GM18861 (cell line): ENCODE measurements around the gene EYS.
"Not testable (repeated sequence)": the region's sequence is repeated elsewhere in the genome, so short reads cannot be mapped to it uniquely, and the experiment has no call there.

Source experiments
- ATAC-seq: cut with Tn5 transposase; IDR thresholded peaks from one replicate; pipeline ENCODE4 v1.9.1; 2021; ENCODE audit not compliant: unreplicated experiment

The EYS gene

DNA sequence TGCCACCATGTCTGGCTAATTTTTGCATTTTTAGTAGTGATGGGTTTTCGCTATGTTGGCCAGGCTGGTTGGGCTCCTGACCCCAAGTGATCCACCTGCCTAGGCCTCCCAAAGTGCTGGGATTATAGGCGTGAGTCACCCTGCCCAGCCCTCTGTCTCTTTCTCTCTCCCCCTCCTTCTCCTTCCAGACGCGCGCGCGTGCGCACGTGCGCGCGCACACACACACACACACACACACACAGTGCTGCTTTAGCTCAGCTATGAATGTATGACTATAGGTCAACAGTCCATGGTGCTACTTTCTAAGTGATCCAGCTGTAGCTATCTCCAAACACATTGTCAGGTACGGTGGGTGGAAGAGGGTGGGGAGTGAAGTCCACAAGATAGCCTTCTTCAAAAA is 1621.9 kb downstream of the EYS start:
- ATAC-seq: no peak

DNA sequence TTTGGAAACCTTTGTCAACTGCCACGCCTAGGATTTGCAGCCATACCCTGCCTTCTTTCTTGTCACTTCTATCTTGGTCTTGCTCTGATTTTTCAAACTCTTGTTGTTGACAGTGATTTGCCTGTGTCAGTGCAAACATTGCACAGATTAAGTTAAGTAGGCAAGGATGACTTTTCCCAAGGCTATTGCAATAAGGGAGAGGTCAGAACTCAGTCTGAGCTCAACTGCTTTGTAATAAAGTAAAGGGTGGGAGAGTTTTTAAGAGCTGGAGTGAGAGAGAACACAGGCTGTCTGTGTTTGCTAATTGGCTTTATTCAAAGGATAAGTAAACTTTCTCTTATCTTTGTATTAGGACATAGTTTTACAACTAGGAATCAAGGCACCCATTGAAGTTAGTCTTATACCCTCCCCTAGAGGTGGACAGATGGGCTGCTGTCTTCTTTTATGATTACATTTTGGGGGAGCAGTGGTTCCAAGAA is 1622.8 kb downstream of the EYS start:
- ATAC-seq: no peak

DNA sequence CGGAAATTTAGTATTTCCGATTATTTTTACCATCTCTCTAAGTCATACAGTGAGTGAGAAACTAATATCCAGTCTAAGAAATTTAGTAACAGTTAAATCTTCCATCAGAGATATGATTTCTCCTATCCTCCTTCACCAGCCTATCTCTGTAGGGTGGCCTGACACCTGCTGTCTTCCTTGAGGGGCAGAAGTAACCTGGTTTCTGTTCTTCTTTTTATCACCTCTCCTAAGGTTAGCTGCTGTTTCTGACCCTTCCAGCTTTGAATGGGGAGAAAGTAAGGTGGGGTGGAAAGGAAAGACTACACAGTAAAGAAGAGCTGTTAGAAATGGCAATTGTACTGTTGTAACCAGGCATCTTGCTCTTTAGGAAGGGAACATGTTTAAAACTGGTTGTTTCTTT is 1623.8 kb downstream of the EYS start:
- ATAC-seq: no peak

DNA sequence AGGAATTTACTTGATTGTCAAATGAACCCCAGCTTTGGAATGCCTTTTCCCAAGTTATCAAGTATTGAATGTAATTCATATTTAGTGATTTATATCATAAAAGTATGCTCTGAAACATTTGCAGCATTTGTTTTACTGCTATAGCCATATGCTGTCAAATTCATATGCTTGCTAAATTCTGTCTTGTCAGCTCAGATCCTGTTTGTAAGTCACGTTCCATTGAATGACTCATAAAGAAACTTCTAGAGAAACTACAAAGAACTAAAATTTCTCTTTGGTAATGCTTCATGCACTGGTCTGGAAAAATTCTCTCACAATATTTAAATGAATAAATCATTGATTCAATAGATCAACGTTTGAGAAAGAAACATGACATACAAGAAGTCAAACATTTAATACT is 1625.6 kb downstream of the EYS start:
- ATAC-seq: peak; percentile 60

DNA sequence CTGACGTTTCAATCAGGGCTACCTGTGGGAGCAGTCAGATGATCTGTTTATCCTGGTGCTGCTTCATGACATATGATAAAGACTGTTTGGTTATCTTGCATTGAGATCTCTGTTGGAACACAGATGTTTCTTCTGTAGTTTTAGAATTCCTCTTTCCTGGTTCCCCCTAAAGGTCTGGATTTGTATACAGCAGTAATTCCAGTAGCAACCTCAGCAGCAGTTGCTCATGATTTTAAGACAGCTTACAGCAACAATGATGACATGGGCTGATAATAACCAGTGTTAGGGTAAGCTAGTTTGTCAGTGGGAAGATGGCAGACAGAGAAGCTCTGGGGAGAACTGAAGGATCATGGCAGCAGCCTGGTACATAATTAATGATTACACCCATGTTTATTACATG is 1632.0 kb downstream of the EYS start:
- ATAC-seq: no peak

DNA sequence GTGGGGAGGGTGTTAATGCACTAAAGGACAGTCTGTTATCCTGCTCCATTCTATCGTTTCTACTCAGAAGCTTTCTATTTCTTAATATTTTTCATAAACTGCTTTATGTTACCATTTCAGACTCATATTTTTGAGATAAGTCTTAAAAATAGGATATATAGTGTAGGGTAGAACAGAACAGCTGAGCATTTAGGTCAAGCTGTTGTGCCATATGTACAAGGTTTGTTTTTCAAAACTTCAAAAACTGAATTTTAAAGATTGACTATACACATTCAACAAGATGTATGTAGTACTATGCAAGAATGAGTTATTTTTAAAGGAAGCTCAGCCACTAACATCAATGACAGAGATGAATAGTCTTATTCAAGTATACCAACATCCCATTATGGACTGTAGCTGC is 1634.3 kb downstream of the EYS start:
- no peak for ATAC-seq

DNA sequence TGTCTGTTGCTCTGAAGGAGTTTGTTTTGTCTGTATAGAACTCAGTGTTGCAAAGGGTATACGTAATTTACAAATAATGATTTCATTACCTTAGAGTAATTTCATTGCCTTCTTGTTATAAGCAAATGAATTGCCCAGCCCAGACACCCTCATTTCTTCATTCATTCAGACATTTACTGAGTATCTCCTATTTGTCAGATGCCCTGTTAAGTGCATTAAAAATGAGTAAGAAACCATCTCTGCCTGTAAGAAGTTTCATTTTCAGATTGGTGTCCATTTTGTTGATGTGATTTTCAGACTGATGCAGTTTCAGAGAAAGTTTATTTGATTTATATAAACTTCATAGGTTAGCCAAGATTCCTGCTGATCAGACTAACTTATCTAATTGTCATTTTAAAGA is 1642.1 kb downstream of the EYS start:
- no peak for ATAC-seq

DNA sequence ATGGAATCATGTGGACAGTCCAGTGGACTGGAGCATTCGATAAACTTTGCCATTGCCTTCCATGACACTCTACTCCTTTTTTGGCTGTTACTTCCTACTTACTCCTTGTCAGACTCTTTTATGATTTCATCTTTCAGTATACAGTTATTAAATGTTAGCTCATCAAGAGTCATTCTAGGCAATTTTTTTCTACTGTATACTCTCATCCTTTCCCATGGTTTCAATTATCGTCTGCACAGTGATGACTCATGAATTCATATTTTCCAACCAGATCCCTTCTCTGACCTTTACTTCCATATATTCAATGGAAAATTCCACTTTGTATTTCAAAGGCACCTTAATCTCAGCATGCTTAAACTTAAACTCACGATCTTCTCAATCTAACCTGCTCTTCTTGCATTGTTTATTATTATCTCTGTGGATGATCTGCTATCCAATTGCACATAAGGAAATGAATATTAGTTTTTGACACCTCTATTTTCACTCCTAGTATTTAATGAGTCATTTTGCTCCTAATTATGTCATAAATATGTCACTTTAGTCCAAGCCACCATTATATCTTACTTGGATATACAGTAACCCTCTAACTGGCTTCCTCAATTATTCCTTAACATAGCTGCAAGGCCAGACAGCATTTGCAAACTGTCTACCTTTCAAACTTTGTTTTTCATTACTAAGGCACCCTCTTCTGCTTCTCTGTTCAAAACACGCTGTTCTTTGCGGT is 1643.9 kb downstream of the EYS start:
- ATAC-seq: no peak

DNA sequence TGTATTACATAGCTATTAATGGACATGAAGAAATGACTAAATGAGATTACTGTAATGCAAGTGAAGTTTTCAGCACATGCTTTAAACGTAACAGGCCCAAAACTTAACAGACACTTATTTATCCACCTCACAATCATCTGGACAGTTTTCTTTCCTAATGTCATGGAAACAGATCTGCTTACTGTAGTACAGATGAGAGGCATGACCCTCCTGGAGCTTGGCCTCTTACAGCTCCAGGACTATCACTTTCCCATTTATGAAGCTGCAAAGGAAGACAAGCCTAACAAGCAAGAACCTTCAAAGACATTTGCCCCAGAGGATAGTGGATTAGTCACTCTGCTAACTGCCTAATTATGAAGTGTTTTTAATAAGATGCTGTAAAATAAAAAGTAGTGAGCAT is 1652.2 kb downstream of the EYS start:
- ATAC-seq: no peak

DNA sequence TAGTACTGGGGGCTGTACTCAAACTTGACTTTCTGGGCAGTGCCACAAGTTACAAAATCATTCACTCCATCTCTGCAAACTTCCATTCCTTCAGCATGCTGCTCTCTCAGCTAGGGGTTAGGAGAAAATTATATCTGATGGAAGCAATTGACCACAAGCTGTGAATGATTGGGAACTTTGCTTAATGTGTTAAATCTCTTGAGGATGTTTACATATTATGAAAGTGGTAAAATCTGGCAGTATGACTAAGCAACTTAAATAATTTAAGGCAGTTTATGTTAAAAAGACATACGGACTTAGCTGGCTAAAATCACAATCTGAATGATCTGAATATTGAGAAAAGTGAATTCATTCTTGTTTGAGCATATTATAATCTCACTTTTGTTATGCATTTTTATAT is 1656.4 kb downstream of the EYS start:
- no peak for ATAC-seq

DNA sequence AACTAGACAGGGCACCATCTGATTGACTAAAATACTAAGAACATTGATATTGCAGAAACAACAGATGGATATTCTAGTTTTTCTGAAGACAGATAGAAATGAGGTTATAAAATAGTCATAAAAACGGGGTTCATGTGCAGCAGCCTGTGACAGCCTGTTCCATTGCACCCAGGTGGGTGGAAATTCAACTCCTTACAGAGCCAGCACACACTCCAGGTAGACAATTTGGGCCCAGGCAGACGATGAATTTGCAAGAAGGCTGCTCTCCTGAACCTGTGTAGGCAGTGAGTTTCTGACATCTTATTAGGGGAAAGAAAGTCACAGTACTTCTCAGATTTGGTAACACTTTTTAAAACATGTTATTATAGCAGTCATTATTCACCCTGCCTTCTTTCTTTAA is 1657.3 kb downstream of the EYS start:
- ATAC-seq: no peak

DNA sequence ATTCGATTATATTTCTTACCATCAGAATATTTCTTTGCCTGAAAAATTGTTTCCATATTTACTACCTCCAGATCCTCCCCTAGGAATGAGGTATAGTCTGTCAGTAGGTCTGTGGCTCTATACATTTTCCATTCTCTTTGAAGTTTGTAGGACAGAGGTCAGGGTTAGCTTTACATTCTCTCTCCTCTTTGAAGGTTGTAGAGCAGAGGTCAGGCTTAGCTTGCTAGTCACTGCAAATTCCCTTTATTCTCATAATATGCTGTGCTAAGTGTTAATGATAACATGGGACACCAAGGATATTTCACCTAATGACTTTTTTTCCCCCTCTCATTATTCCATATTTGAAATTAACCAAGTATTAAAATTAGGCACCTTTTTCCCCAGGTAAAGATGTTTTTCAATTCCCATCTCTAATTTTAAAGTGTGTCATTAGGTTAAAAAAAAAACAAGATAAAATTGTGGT is 1660.2 kb downstream of the EYS start:
- ATAC-seq: no peak

DNA sequence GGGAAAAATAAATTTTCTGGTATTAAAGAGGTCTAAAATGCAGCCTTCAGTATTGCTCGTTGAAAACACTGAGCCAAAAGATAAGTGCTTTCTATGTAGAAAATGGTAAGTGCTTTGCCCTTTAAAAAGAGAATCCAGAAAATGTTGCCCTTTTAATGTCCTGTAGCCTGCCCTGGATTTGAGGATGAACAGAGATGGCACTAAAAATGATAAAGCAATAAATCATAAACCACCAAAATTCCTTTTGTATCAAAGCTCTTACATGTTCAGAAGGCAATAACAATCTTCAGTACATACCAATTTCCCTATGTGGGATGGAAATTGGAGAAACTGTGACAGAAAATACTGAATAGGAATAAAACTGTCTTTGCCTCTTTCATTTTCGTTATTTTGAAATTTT is 1665.7 kb downstream of the EYS start:
- ATAC-seq: no peak

DNA sequence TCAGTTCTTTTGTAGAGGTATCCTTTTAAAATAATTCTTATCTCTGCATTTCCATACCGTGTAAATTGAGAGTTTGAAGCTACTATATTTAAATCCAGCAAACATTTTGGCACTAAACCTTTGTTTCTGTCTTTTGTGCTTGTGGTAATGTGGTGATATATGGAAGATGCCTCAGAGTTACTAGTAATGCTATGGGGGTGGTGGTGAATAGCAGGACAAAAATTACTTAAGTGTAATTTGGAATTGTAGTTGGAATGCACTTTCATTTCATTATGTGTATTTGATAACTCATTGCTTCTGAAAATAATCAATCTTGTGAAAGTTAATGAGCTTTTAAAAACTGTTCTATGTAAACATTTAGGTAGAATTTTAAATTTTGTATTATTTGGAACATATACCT is 1666.9 kb downstream of the EYS start:
- ATAC-seq: no peak

DNA sequence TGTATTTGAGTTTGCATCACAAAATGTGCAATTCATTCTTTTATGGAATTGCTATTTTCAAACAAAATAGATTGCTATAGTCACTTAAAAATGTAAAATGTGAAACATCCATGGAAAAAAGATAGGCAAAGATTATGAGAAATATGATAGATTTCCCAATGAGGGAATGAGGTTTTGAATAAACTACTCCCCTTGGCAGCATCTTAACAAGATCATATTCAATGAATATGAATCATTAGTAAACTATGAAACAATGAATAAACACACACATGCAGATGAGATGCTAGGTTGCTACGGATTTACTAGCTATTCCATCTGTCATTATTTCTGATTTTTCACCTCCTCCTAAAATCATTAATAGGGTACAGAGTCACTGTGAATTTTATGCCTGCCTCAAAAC is 1669.6 kb downstream of the EYS start:
- no peak for ATAC-seq

DNA sequence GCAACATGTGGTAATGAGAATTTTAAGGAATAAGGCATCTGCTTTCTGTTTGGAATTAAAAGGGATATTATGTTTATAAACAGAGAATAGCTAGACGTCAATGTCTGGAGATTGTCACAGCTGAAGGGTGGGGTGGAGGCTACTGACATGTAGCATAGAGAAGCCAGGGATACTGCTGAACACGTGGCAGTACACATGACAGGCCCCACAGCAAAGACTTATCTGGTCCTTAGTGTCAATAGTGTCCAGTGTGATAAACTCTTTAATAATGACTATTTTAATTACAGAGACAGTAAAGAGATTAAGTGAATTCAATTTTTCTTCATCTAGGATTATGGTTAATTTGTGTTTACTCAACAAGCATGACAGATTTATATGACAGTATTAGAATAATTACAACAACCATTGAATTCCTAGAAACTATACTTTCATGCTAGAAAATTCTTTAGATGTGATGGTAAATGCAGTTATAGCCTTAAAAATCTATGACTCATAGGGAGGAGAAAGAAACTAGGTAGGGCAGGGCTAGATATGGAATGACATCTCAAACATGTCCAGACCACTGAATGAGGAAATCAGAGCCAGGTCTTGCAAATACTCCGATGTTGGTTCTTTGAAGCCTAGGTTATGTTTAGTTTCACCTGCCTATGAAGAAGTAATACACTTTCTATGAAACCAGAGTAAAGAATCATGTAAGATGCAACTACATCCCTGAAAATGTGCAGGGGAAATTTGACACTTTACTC is 1671.9 kb downstream of the EYS start:
- no peak for ATAC-seq

DNA sequence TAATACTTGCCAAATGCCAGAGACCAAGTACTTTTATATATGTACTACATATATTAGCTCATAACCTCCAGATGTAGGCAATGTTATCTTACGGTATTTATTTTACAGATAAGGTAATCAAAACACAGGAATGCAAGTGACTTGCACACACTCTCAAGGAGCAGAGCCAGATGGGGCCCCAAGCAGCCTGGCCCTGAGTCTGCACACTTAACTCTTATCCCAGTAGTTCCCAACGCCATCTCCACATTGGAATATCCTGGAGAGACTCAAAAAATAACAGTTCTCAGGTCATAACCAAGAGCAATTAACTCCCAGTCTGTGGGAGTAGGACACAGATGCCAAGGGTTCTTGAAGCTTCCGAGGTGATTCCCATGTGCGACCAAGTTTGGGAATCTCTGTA is 1672.7 kb downstream of the EYS start:
- no peak for ATAC-seq

DNA sequence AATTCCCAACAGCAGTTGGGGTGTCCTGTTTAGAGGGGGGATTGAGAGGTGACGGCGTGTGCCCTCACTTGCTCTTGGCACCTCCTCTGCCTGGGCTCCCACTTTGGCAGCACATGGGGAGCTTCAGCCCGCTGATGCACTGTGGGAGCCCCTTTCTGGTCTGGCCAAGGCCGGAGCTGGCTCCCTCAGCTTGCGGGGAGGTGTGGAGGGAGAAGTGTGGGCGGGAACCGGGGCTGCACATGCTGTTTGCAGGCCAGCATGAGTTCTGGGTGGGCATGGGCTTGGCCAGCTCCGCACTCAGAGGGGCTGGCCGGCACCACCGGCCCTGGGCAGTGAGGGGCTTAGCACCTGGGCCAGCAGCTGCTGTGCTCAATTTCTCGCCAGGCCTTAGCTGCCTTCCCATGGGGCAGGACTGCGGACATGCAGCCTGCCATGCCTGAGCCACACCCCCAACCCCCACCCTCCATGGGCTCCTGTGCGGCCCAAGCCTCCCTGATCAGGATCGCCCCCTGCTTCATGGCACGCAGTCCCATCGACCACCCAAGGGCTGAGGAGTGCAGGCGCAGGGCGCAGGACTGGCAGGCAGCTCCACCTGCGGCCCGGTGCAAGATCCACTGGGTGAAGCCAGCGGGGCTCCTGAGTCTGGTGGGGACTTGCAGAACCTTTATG is 1675.9 kb downstream of the EYS start:
- ATAC-seq: not testable (repeated sequence)

DNA sequence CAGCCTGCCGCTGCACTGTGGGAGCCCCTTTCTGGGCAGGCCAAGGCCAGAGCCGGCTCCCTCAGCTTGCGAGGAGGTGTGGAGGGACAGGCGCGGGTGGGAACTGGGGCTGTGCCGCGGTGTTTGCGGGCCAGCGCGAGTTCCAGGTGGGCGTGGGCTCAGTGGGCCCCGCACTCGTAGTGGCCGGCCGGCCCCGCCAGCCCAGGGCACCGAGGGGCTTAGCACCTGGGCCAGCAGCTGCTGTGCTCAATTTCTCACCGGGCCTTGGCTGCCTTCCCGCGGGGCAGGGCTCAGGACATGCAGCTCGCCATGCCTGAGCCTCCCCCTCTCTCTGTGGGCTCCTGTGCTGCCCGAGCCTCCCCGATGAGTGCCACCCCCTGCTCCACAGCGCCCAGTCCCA is 1683.3 kb downstream of the EYS start:
- no peak for ATAC-seq

DNA sequence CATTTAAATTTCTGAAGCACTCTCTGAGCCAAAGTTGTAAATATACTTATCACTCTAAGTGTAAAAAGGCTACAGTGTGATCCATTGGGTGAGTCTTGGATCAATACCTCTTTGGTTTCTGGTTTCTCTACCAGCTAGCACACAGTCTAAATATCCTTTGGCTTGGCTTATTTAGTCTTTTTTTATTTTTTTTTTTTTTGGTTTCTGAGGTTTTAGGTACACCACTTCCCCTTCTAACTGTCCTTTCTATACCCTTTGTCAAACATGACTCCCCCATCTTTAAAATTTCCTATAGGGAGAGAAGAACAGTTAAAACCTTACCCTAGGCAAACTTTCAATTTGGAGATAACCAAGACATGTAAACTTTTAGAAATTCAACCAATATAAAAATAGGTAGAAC is 1692.4 kb downstream of the EYS start:
- ATAC-seq: no peak

DNA sequence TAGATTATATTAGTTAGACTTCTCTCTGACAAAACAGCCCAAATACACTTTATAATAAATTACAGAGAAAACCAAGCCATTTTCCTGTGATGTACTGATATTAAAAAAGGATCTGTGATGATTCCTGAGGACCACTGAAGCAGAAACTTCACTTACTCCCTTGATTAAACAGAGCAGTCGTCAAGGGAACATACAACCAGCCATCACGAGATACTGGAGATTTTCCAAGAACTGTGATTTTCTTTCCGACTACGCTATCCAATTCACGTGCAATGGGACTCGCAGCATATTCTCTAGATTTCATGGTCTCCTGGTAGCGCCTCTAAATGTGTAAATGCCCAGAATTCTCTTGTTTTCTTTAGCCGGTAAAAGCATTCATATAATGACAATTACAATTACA is 1694.0 kb downstream of the EYS start:
- ATAC-seq: no peak
